GM19395 (cell line): ENCODE data around the gene ZNF430.
"Not testable (repeated sequence)": the region's sequence is repeated elsewhere in the genome, so short reads cannot be mapped to it uniquely, and the experiment has no call there.

Source experiments
- ATAC-seq: cut with Tn5 transposase; IDR thresholded peaks from one replicate; pipeline ENCODE4 v1.9.1; 2021; ENCODE audit warnings: mild to moderate bottlenecking, moderate library complexity; ENCODE audit not compliant: unreplicated experiment

Gene ZNF430

DNA sequence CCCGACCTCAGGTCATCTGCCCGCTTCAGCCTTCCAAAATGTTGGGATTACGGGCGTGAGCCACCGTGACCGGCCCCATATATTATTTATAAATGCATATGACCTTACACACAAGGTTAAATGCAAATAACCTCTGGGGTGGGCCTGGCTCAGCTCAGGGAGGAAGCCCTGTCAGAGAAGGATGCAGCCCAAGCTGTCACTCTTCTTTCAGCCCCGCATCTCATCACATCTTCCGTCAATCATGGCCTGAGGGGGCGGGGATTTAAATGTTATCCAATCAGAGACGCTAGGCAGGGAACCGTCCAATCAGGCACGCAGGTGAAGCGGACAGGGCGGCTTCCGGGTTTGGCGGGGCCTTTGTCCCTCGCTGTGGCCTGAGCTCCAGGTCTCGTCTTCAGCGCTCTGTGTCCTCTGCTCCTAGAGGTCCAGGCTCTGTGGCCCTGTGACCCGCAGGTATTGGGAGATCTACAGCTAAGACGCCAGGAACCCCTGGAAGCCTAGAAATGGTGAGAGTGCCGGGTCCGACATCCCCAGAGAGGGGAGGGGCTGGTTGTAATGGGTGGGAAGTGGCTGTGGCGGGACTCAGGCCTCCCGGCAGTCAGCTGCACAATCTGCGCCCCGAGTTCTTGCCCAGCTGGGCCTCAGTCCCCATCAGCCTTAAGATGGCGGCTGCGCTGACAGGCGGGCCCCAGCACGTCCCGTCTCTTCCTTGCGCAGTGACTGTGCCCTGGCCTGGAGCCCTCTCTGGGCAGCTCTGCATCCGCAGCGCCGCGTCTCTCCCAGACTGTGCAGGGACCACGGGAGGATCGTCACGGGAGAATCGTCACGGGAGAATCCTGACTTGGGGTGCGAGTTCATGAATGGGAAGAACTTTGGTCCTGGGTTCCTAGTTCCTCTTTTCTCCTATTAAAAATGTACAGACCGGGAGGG is at the start of gene ZNF430:
Gene ZNF430 (plus strand): TSS at position 360 of the 930 bp plus-strand sequence. CDS start 144 bp downstream, at position 504.
- peak; percentile 96 for ATAC-seq

DNA sequence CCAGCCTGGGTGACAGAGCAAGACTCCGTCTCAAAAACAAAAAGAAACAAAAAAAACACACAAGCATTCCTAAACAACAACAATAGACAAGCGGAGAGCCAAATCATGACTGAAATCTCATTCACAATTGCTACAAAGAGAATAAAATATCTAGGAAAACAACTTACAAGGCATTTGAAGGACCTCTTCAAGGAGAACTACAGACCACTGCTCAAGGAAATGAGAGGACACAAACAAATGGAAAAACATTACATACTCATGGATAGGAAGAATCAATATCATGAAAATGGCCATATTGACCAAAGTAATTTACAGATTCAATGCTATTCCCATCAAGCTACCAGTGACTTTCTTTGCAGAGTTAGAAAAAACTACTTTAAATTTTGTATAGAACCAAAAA is 27.7 kb upstream of the ZNF430 start:
- ATAC-seq = not testable (repeated sequence)

DNA sequence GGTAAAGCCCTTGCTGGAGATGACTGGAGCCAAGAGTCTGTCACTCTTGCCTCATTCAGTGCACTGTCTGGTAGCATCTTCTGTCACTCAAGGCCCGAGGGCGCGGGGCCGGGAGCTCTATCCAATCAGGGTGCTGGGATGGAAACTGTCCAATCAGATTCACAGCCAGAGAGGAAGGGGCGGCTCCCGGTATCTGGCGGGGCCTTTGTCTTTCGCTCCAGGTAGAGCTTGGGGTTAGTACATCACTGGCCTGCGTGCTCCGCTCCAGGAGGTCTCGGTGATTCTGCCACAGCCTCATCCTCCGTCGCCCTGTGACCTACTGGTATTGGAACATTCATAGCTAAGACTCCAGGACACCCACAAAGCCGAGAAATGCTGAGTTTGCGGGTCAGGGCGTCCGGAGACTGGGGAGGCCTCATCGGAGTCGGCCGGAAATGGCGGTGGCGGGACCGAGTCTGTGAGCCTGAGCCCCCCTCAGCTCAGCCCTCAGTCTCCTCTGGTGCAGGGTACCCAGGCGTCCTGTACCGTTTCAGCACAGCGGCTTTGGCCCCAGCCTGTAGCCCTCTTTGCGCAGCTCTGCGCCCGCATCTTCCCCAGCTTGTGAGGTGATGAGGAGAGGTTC is 20.6 kb upstream of the ZNF430 start:
- ATAC-seq = peak; percentile 100

GRCh38 chr19:21021238-21021637 is 781 bp downstream of the ZNF430 start:
- not testable (repeated sequence) for ATAC-seq

GRCh38 chr19:21022996-21023395 is 2.5 kb downstream of the ZNF430 start:
- ATAC-seq = no peak

GRCh38 chr19:21023901-21024300 is 3.4 kb downstream of the ZNF430 start:
- ATAC-seq = no peak

GRCh38 chr19:21028969-21029268 is 8.5 kb downstream of the ZNF430 start:
- ATAC-seq = no peak

- no peak for ATAC-seq
These were observed 24.6 kb downstream of the ZNF430 start for GRCh38 chr19:21045028-21045427.

DNA sequence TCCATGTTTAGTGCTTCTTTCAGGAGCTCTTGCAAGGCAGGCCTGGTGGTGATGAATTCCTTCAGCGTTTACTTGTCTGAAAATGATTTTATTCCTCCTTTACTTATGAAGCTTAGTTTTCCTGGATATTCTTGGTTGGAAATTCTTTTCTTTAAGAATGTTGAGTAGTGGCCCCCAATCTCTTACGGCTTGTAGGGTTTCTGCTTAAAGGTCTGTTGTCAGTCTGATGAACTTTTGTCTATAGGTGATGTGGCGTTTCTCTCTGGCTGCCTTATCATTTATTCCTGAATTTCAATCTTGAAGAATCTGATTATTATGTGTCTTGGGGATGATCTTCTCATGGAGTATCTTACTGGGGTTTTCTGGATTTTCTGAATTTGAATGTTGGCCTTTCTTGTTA is 26.0 kb downstream of the ZNF430 start:
- no peak for ATAC-seq

GRCh38 chr19:21047716-21048115 is 27.3 kb downstream of the ZNF430 start:
- no peak for ATAC-seq

DNA sequence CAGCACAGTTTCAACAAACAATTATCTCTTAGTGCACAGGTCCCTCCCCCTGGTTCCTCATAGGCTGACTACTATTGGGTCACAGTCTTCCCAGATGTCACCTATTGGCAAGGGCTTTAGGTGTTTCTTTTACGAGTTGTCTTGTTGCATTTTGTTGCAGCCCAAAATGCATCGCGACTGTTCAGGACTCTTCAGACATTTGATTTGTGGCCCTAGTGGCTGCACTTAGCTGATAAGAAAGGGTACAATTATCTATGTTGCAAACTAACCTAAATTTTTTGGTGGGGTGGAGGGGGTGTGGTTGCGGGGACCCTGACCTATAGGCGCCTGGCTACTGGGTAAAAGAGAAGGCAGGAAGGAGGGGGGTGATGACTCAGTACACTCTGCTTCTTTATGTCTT is 32.4 kb downstream of the ZNF430 start:
- ATAC-seq = no peak

DNA sequence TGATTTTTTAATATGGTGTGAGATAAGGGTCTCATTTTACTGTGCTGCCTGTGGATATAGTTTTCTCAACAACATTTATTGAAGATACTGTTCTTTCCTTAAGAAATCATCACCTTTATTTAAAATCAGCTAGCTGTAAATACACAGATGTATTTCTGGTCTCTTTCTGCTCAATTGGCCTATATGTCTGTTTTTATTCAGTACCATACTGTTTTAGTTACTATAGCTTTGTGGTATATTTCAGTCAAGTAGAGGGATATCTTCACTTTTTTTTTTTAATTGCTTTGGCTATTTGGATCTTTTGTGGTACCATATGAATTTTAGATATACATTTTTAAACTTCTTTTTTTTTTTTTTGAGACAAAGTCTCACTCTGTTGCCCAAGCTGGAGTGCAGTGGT is 44.9 kb downstream of the ZNF430 start:
- ATAC-seq = no peak

DNA sequence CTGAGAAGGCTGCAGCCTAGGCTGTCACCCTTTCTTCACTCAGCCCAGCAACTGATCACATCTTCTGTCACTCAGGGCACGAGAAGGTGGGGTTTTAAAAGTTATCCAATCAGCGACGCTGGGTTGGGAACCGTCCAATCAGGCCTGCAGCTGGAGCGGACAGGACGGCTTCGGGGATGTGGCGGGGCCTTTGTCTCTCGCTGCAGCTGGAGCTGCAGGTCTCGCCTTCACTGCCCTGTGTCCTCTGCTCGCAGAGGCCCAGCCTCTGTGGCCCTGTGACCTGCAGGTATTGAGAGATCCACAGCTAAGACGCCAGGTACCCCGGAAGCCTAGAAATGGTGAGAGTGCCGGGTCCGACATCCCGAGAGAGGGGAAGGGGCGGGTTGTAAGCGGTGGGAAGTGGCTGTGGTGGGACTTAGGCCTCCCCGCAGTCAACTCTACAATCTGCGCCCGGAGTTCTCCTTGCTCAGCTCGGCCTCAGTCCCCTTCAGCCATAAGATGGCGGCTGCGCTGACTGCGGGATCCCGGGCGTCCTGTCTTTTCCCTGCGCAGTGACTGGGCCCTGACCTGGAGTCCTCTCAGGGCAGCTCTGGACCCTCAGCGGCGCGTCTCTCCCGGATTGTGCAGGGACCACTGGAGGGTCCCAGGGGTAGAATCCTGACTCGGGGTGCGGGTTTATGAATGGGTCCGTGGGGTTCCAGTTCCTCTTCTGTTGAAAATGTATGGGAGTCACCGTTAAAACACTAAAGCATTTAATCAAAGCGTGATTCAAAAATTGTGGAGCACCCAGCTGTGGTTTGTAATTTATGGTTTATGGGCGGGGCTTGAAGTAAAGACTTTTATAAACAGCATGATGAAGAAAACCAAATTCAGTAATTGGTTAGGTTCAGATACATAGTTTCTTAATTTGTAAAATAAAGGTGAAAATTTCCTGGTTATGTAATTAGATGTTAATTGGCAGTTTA is 61.8 kb downstream of the ZNF430 start, which contains the start of gene ZNF714:
Gene ZNF714 (plus strand): TSS at position 193 of the 965 bp plus-strand sequence. CDS start 16,066 bp downstream, outside the sequence.
- ATAC-seq = peak; percentile 97

- no peak for ATAC-seq
These were observed 63.9 kb downstream of the ZNF430 start for GRCh38 chr19:21084343-21084742.

- ATAC-seq = no peak
These were observed 67.4 kb downstream of the ZNF430 start for GRCh38 chr19:21087871-21088270.

GRCh38 chr19:21092109-21092508 is 71.7 kb downstream of the ZNF430 start:
- no peak for ATAC-seq

DNA sequence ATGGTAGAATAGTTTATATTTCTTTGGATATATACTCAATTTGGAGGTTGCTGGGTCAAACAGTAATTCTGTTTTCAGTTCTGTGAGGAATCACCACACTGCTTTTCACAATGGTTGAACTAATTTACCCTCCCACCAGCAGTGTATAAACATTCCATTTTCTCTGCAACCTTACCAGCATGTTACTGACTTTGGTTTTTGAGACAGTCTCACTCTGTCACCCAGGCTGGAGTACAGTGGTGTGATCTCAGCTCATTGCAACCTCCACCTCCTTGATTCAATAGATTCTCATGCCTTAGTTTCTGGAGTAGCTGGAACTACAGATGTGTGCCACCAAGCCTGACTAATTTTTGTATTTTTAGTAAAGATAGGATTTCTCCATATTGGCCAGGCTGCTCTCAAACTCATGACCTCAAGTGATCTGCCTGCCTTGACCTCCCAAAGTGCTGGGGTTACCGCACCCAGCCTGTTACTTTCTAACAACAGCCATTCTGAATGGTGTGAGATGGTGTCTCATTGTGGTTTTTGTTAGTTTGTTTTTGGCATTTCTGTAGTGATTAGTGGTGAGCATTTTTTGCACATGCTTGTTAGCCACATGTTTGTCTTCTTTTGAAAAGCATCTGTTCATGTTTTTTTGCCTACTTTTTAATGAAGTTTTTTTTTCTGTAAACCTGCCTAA is 74.0 kb downstream of the ZNF430 start:
- no peak for ATAC-seq

GRCh38 chr19:21098291-21098690 is 77.8 kb downstream of the ZNF430 start:
- no peak for ATAC-seq

DNA sequence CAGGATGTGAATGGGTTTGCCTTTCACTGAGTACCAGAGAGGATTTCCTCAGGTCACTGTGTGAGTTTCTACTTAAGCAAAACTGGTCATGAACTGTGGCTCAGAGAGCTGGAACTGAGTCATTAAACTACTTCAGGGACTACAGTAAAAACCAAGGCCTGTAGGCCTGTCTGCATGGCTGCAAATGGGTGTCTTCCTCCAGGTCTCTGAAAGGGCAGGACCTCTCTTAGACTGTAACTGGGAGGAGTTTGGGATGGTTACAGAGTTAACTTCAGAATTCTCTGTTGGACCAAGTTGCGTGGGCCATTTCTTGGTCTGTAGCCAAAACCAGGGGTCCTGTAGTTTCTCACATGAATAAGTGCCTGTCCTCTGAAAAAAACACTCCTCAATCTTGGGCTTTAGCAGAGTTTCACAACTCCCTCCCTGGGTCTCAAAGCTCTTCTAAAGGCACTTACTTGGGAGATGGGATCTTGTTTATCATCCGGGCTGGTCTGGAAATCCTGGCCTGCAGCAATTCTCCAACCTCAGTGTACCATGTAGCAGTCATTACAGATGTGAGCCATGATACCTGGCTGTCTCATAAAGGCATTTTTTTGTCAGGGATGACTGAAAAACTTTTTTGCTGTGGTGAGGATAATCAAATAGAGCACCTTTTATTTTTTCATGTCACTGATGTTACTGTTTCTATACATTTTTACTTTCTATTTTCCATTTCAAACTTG is 81.2 kb downstream of the ZNF430 start:
- no peak for ATAC-seq

GRCh38 chr19:21109116-21109515 is 88.7 kb downstream of the ZNF430 start:
- ATAC-seq = no peak
